ENCODE results near the gene GDF15.
A peak's percentile ranks its signal among the peaks of the same experiment; 100 is the strongest.

- TF ChIP-seq ZBTB8A (tag by site-specific recombination; IDR thresholded peaks at IDR 0.05), result no peak
- TF ChIP-seq YY1 (tag by site-specific recombination; IDR thresholded peaks at IDR 0.05), result no peak
- no peak for TF ChIP-seq ATF2 (tag by site-specific recombination; IDR thresholded peaks at IDR 0.05; ENCODE audit: low read depth)
- no peak for TF ChIP-seq PRDM6 (tag by site-specific recombination; IDR thresholded peaks at IDR 0.05)
- TF ChIP-seq HOXA7 (CRISPR knock-in tag; IDR thresholded peaks at IDR 0.05; ENCODE audit: borderline replicate concordance), result no peak
- TF ChIP-seq CTCF (tag by site-specific recombination; IDR thresholded peaks at IDR 0.05), result no peak
- no peak for TF ChIP-seq ZBTB48 (tag by site-specific recombination; IDR thresholded peaks at IDR 0.05)
- TF ChIP-seq ZBTB20 (tag by site-specific recombination; IDR thresholded peaks at IDR 0.05), result no peak
- TF ChIP-seq ZNF341 (tag by site-specific recombination; IDR thresholded peaks at IDR 0.05; ENCODE audit: low read depth), result peak; percentile 85
- TF ChIP-seq ZNF530 (tag by site-specific recombination; IDR thresholded peaks at IDR 0.05; ENCODE audit: low read depth), result no peak
Measured at GRCh38 chr19:18423258-18424020, 37.5 kb downstream of the GDF15 start.
